ENCODE results near the gene OR10AD1.
"Not testable (repeated sequence)": the region's sequence is repeated elsewhere in the genome, so short reads cannot be mapped to it uniquely, and the experiment has no call there.

Gene OR10AD1, protein sequence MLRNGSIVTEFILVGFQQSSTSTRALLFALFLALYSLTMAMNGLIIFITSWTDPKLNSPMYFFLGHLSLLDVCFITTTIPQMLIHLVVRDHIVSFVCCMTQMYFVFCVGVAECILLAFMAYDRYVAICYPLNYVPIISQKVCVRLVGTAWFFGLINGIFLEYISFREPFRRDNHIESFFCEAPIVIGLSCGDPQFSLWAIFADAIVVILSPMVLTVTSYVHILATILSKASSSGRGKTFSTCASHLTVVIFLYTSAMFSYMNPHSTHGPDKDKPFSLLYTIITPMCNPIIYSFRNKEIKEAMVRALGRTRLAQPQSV

DNA sequence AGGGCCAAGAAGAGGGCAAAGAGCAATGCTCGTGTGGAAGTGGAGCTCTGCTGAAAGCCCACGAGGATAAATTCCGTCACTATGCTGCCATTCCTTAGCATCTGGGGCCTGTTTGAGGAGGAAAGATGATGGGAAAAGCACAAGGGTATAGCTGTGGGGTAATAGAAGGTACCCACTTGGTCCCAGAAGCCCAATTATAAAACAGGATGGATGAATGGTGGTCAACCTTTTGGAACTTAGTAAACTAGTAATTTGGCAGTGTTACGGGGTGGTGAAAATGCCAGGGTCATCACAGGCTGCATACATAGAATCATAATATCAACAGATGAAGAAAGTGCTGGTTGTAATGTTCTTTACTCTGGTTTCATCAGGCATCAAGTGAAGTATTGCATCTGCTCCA lies at the start of gene OR10AD1:
Gene OR10AD1 (minus strand): TSS at position 101 of the 400 bp plus-strand sequence. CDS start 0 bp downstream, at position 101.
- ChIA-PET POLR2A (ENCODE audit: low non-redundant PET) (no interaction called here), CTCF (no interaction called here)
- DNase-seq (ENCODE audit: low spot score): no peak
- no peak within 1 kb of the TSS for H3K27ac ChIP-seq
- TF ChIP-seq, protein P1, sequence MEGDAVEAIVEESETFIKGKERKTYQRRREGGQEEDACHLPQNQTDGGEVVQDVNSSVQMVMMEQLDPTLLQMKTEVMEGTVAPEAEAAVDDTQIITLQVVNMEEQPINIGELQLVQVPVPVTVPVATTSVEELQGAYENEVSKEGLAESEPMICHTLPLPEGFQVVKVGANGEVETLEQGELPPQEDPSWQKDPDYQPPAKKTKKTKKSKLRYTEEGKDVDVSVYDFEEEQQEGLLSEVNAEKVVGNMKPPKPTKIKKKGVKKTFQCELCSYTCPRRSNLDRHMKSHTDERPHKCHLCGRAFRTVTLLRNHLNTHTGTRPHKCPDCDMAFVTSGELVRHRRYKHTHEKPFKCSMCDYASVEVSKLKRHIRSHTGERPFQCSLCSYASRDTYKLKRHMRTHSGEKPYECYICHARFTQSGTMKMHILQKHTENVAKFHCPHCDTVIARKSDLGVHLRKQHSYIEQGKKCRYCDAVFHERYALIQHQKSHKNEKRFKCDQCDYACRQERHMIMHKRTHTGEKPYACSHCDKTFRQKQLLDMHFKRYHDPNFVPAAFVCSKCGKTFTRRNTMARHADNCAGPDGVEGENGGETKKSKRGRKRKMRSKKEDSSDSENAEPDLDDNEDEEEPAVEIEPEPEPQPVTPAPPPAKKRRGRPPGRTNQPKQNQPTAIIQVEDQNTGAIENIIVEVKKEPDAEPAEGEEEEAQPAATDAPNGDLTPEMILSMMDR (conservative IDR thresholded peaks at IDR 0.05; ENCODE audit: low read depth): no peak

DNA sequence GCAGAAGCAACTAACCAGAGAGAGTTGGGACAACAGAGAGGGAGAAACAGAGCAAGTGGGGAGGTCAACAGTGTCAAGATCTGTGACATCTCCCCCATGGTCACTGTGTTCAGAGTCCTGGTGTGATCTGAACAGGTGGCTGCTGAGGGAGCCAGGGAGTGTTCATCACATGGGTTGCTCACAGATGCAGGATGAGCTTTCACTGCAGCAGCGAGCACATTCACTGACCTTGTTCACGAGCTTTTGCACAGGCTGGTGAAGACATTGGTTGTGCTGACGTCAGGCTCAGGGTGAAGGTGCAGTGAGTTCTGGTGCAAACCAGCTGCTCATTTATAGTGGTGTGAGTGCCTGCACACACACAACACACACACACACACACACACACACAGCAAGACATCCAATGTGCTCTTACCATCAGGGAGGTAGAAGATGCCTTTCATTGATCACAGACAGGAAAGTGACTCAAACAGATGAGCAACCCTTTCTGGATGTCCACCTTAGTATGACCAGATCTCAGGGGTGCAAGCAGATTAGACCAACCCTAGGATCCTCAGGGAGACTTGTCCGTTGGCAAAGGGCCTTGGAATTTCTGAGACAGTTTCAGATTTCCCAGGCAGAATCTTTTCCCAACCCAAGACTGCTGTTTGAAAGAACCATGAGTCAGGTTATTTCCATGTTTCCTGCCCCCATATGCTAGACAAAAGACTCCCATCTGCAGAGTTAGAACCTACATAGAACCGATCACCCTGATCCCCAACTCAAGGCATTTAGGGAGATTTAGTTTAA lies 44.3 kb upstream of the OR10AD1 start:
- no peak for DNase-seq (ENCODE audit: low spot score)

DNA sequence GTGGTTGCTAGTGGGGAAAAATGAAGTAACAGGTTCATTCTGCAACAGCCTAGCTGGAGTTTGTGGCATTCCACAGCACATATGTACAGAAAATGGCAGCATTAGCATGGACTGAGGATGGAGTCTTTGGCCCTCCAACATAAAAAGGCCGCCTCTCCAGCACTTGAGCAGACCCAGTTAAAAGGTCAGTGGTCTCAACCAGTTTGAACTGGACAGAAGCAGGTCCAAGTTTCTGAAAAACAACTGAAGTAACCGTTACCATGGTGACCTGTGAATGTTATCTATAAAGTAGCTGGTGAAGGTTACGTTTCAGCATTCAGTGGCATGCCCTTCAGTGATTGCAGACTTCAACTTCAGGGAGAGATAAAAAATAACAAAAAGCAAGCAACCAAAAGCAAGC lies 34.1 kb upstream of the OR10AD1 start:
- CTCF ChIA-PET: no interaction called here
- no peak for DNase-seq (ENCODE audit: low spot score)
- H3K27ac ChIP-seq: no peak overlapping the region
- POLR2A ChIA-PET (ENCODE audit: low non-redundant PET): no interaction called here
- TF ChIP-seq, protein P1 (conservative IDR thresholded peaks at IDR 0.05; ENCODE audit: low read depth): no peak

More for the DNA sequence above, 44.3 kb upstream of the OR10AD1 start:
- CTCF ChIA-PET: no interaction called here
- POLR2A ChIA-PET (ENCODE audit: low non-redundant PET): no interaction called here
- no peak overlapping the region for H3K27ac ChIP-seq
- TF ChIP-seq, protein P1 (conservative IDR thresholded peaks at IDR 0.05; ENCODE audit: low read depth): no peak

DNA sequence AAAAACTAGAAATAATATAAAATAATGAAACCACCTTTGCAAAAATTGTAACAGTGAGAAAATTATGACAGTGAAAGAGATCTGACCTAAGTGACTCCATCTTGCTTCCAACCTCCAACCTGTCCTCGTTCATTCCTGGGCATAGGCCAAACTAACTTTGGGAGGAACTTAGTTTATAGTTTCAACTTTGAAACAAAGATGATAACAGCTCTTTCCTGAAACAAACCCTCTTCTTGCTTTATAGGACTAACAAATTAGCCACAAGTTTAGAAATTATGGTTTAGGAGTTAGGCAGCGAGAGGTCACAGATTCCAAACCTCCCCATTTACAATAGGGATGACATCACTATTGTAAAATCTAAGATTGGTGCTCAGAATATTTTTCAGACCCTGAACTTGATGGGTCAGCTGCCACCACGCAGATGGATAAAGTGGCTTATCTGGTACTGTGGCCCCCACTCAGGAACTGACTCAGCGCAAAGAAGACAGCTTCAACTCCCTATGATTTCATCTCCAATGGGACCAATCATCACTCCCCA lies 32.8 kb upstream of the OR10AD1 start:
- DNase-seq (ENCODE audit: low spot score): no peak
- ChIA-PET POLR2A (ENCODE audit: low non-redundant PET) (no interaction called here), CTCF (no interaction called here)
- TF ChIP-seq, protein P1 (conservative IDR thresholded peaks at IDR 0.05; ENCODE audit: low read depth): no peak
- H3K27ac ChIP-seq: no peak overlapping the region

DNA sequence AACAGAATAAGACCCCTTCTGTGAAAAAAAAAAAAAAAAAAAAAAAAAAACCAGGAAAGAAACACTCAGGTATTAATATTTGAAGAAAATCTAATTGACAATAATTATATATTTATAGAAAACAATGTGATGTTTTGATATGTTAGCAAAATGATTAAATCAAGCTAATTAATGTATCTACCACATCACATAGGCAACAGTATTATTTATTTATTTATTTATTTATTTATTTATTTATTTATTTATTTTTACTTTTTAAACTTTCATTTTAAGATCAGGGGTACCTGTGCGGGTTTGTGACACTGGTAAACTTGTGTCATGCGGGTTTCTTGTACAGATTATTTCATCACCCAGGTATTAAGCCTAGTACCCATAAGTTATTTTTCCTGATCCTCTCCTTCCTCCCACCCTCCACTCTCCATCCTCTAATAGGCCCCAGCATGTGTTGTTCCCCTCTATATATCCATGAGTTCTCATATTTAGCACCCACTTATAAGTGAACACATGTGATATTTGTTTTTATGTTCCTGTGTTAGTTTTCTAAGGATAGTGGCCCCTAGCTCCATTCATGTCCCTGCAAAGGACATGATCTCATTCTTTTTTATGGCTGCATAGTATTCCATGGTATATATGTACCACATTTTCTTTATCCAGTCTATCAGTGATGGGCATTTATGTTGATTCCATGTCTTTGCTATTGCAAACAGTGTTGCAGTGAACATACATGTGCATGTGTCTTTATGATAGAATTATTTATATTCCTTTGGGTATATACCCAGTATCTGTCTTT lies 28.3 kb upstream of the OR10AD1 start:
- DNase-seq (ENCODE audit: low spot score); H3K27ac ChIP-seq; CTCF ChIA-PET; POLR2A ChIA-PET (ENCODE audit: low non-redundant PET): not testable (repeated sequence)

DNA sequence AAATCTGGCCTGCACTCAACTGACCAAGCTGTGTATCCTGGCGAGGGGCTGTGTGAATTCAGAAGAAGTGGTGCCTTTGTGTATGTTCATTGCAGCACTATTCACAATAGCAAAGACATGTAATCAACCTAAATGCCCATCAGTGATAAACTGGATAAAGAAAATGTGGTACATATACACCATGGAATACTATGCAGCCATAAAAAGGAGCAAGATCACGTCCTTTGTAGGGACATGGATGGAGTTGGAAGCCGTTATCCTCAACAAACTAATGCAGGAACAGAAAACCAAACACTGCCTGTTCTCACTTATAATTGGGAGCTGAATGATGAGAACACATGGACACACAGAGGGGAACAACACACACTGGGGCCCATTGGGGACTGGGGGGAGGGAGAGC lies 21.4 kb upstream of the OR10AD1 start:
- H3K27ac ChIP-seq; POLR2A ChIA-PET (ENCODE audit: low non-redundant PET); DNase-seq (ENCODE audit: low spot score): not testable (repeated sequence)
- CTCF ChIA-PET: interaction anchor here (0.7 kb wide), 1 partner anchor 390 kb away, joined by 3 read pairs; no protein-coding TSS in a partner anchor

DNA sequence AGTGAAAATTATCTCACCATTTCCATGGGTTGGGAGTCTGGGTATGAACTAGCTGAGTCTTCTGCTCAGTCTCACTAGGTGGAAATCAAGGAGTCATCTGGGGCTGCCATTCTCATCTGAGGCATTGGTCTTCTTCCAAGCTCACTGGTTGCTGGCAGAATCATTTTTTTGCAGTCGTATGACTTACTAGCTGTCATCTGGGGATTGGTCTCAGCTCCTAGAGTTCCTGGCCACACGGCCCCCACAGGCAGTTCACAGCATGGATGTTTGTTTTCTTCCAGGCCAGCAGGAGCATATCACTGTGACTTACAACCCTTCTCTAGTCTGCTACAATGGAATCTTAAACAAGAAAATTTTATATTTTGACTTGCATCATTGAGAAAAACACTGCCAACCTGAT lies 18.6 kb upstream of the OR10AD1 start:
- DNase-seq (ENCODE audit: low spot score): no peak
- POLR2A ChIA-PET (ENCODE audit: low non-redundant PET): no interaction called here
- no peak overlapping the region for H3K27ac ChIP-seq
- CTCF ChIA-PET: interaction anchor here (0.6 kb wide), 2 partner anchors 342 to 388 kb away, joined by 3 to 4 read pairs; no protein-coding TSS in a partner anchor
- TF ChIP-seq, protein P1 (conservative IDR thresholded peaks at IDR 0.05; ENCODE audit: low read depth): no peak

All from RWPE1 (cell line).